Measurements from ENCODE around the gene PPP1R2C.

- TF ChIP-seq CTCF (IDR thresholded peaks at IDR 0.05; ENCODE audit: insufficient read depth, low read length, poor library complexity, severe bottlenecking) = no peak
- TF ChIP-seq EZH2phosphoT487 (conservative IDR thresholded peaks at IDR 0.05; ENCODE audit: low read length) = no peak
These were observed 5.1 kb downstream of the PPP1R2C start for GRCh38 chrX:42772874-42773273.

Data from SU-DHL-6 (cell line).